ENCODE measurements around the gene RBBP8NL. TPM values are rescaled to one million over a fixed set of nuclear protein-coding genes. Genes with fewer than 3 reads are reported as not detected.

RBBP8NL gene
- total and polyA plus RNA-seq, 2 of the 8 experiments (the other 6 are each of a cell fraction or from before 2014, with no cell fraction given), result 0.43 to 0.48 TPM

GRCh38 chr20:62392621-62393334 is 34.6 kb downstream of the RBBP8NL start:
- peaks cover 0 to 5% (median 1%) of the 10 kb centered on the region in 4 experiments; a peak in 5 of 7 replicates for H3K4me1 ChIP-seq (replicated peaks in 1 of 4; ENCODE audit: control insufficient read depth in 3 of 4, insufficient read depth in 4 of 4, low read length in 3 of 4)
- whole genome bisulfite sequencing, 2 experiments (ENCODE audit: extremely low coverage in 1 of 2, insufficient coverage in 1 of 2, insufficient read length in 1 of 2, insufficient replicate concordance in 2 of 2, low coverage in 1 of 2, low lambda C conversion rate in 2 of 2, missing lambda C conversion rate in 1 of 2), result 91% methylated on average over 18 of the region's 21 CpGs; no CpG with 5 or more reads in 1 of the 2 experiments
- no peak overlapping the region for H2BK20ac ChIP-seq (ENCODE audit: low read length)
- no peak for TF ChIP-seq SIN3A (conservative IDR thresholded peaks at IDR 0.05 in 1 of 2, IDR thresholded peaks at IDR 0.05 in 1 of 2; ENCODE audit: low read depth in 1 of 2, low read length in 2 of 2)
- no peak for TF ChIP-seq POLR2A (IDR thresholded peaks at IDR 0.05; ENCODE audit: control extremely low read depth in 1 of 2, low read depth in 2 of 2, low read length in 2 of 2)
- TF ChIP-seq CEBPB (IDR thresholded peaks at IDR 0.05; ENCODE audit: low read depth, low read length), result no peak
- TF ChIP-seq KDM5A (IDR thresholded peaks at IDR 0.05; ENCODE audit: low read length), result no peak
- TF ChIP-seq CBX5 (IDR thresholded peaks at IDR 0.05; ENCODE audit: low read depth, low read length), result no peak
- TF ChIP-seq NRF1 (IDR thresholded peaks at IDR 0.05; ENCODE audit: low read depth, low read length), result no peak
- no peak for TF ChIP-seq KDM4A (IDR thresholded peaks at IDR 0.05; ENCODE audit: low read depth, low read length, severe bottlenecking)
- no peak for TF ChIP-seq JUN (IDR thresholded peaks at IDR 0.05; ENCODE audit: low read depth, low read length)
- no peak for TF ChIP-seq MAFK (IDR thresholded peaks at IDR 0.05; ENCODE audit: low read depth, low read length)
- no peak for TF ChIP-seq GABPA (IDR thresholded peaks at IDR 0.05; ENCODE audit: borderline replicate concordance, insufficient read depth, low read length)
- no peak for TF ChIP-seq BCL11A (IDR thresholded peaks at IDR 0.05; ENCODE audit: low read depth in 2 of 2, low read length in 2 of 2)
- TF ChIP-seq CHD2 (IDR thresholded peaks at IDR 0.05; ENCODE audit: low read length), result no peak

More at GRCh38 chr20:62392621-62393334, 34.6 kb downstream of the RBBP8NL start:
- Histone ChIP-seq H3K18ac (ENCODE audit: extremely low read depth, low read length) (no peak overlapping the region), H4K8ac (ENCODE audit: extremely low read depth, insufficient read depth, low read length) (peak overlapping the region; percentile 40; the same call in 1 of the 2 replicates), H3K79me1 (ENCODE audit: low read depth, low read length) (peaks cover 5% of the 10 kb centered on the region), H3K9me3 (ENCODE audit: insufficient read depth in 2 of 2, low read depth in 1 of 2, low read length in 1 of 2) (peaks cover 0 to 2% of the 10 kb centered on the region in 2 experiments; a peak in 1 of 4 replicates), H2BK120ac (replicated peaks; ENCODE audit: low read depth, low read length) (no peak overlapping the region), H3K4me3 (ENCODE audit: extremely low read depth in 1 of 4, insufficient read depth in 2 of 4, low read depth in 3 of 4, low read length in 4 of 4) (no peak overlapping the region), H4K20me1 (replicated peaks in 1 of 2; ENCODE audit: control insufficient read depth in 1 of 2, insufficient read depth in 2 of 2, low read length in 2 of 2) (peaks cover 3 to 15% of the 10 kb centered on the region in 2 experiments), H3K4ac (replicated peaks; ENCODE audit: insufficient read length, low read depth, low read length) (no peak overlapping the region), H3K79me2 (ENCODE audit: control insufficient read depth in 1 of 2, insufficient read depth in 2 of 2, low read length in 2 of 2) (peaks cover 0 to 12% of the 10 kb centered on the region in 2 experiments; a peak in 2 of 4 replicates), H4K91ac (replicated peaks; ENCODE audit: insufficient read length, low read length) (no peak overlapping the region), H2BK15ac (ENCODE audit: low read length) (no peak overlapping the region), H3K27ac (ENCODE audit: low read depth, low read length) (no peak overlapping the region; the same call in 1 of the 2 replicates), H3K36me3 (ENCODE audit: control insufficient read depth in 2 of 4, insufficient read depth in 4 of 4, low read length in 3 of 4) (peaks cover 18 to 22% (median 21%) of the 10 kb centered on the region in 4 experiments), H3K56ac (replicated peaks; ENCODE audit: insufficient read length, low read depth, low read length) (no peak overlapping the region), H2BK12ac (ENCODE audit: low read depth, low read length) (no peak overlapping the region), H3K9ac (replicated peaks in 1 of 4; ENCODE audit: extremely low read depth in 1 of 4, low read depth in 3 of 4, low read length in 3 of 4) (no peak overlapping the region; a peak in 2 of 7 replicates), H3K23me2 (ENCODE audit: low read depth, low read length) (peaks cover 2% of the 10 kb centered on the region; the same call in 1 of the 2 replicates), H3K4me2 (ENCODE audit: insufficient read depth in 1 of 2, low read depth in 2 of 2, low read length in 2 of 2) (no peak overlapping the region), H3K23ac (ENCODE audit: insufficient read length) (no peak overlapping the region), H2AFZ (ENCODE audit: low read length) (no peak overlapping the region), H2BK5ac (ENCODE audit: low read depth, low read length) (peak overlapping the region; percentile 35; the same call in 1 of the 2 replicates), H3K27me3 (replicated peaks in 1 of 4; ENCODE audit: control insufficient read depth in 3 of 4, extremely low read depth in 1 of 4, insufficient read depth in 3 of 4, low read length in 3 of 4) (no peaks in the 10 kb centered on the region), H3K14ac (ENCODE audit: insufficient read length) (no peak overlapping the region), H2AK5ac (ENCODE audit: low read depth, low read length) (no peak overlapping the region), H4K5ac (ENCODE audit: insufficient read length, low read depth, low read length) (no peak overlapping the region)
- DNase-seq (ENCODE audit: low read depth in 1 of 2, low spot score in 2 of 2) (no peak), FAIRE-seq (no peak)
- CTCF ChIA-PET (ENCODE audit: partially characterized antibody), result interaction anchor here (0.7 to 9.6 kb wide), 7 partner anchors 10 to 84 kb away, joined by 3 to 103 read pairs (median 4); partner anchors contain the start of gene CABLES2
- POLR2A ChIA-PET (ENCODE audit: partially characterized antibody), result interaction anchor here (1.2 to 9.0 kb wide), 9 partner anchors 9 to 85 kb away, joined by 3 to 176 read pairs (median 5); partner anchors contain the start of genes ADRM1 and LAMA5

All from H1 (cell line).